ENCODE data around the gene STK32A.

DNA sequence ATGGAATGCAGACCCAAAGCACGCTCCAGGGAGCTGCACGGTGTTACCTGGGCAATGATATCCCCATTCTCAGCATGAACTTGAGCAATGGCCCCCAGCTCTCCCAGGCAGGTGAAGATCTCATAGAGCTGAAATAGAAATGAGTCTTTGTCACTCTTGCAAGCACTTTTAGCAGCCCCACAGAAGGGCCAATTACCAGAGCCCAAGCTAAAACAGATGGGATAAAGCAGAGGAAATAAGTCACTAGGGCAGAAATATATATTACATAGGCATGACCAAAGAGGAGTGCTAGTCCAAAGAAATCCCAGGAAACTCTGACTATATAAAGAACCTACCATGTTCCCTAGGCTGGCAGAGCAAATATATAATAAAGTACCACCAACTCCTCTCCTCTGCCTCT, 177.7 kb downstream of the STK32A start:
- TF ChIP-seq, protein P1, sequence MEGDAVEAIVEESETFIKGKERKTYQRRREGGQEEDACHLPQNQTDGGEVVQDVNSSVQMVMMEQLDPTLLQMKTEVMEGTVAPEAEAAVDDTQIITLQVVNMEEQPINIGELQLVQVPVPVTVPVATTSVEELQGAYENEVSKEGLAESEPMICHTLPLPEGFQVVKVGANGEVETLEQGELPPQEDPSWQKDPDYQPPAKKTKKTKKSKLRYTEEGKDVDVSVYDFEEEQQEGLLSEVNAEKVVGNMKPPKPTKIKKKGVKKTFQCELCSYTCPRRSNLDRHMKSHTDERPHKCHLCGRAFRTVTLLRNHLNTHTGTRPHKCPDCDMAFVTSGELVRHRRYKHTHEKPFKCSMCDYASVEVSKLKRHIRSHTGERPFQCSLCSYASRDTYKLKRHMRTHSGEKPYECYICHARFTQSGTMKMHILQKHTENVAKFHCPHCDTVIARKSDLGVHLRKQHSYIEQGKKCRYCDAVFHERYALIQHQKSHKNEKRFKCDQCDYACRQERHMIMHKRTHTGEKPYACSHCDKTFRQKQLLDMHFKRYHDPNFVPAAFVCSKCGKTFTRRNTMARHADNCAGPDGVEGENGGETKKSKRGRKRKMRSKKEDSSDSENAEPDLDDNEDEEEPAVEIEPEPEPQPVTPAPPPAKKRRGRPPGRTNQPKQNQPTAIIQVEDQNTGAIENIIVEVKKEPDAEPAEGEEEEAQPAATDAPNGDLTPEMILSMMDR (IDR thresholded peaks at IDR 0.05), result no peak
- TF ChIP-seq POLR2AphosphoS5 (IDR thresholded peaks at IDR 0.05; ENCODE audit: low read depth, low read length), result no peak
- TF ChIP-seq, protein P2, sequence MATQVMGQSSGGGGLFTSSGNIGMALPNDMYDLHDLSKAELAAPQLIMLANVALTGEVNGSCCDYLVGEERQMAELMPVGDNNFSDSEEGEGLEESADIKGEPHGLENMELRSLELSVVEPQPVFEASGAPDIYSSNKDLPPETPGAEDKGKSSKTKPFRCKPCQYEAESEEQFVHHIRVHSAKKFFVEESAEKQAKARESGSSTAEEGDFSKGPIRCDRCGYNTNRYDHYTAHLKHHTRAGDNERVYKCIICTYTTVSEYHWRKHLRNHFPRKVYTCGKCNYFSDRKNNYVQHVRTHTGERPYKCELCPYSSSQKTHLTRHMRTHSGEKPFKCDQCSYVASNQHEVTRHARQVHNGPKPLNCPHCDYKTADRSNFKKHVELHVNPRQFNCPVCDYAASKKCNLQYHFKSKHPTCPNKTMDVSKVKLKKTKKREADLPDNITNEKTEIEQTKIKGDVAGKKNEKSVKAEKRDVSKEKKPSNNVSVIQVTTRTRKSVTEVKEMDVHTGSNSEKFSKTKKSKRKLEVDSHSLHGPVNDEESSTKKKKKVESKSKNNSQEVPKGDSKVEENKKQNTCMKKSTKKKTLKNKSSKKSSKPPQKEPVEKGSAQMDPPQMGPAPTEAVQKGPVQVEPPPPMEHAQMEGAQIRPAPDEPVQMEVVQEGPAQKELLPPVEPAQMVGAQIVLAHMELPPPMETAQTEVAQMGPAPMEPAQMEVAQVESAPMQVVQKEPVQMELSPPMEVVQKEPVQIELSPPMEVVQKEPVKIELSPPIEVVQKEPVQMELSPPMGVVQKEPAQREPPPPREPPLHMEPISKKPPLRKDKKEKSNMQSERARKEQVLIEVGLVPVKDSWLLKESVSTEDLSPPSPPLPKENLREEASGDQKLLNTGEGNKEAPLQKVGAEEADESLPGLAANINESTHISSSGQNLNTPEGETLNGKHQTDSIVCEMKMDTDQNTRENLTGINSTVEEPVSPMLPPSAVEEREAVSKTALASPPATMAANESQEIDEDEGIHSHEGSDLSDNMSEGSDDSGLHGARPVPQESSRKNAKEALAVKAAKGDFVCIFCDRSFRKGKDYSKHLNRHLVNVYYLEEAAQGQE (IDR thresholded peaks at IDR 0.05; ENCODE audit: insufficient read depth in 1 of 2, low read depth in 2 of 2, low read length in 1 of 2), result no peak
